SK-MEL-5 (cell line): ENCODE measurements around the gene SLCO2A1. TPM values are rescaled to one million over a fixed set of nuclear protein-coding genes. Genes with fewer than 3 reads are reported as not detected.

Experiments
- DNase-seq: peaks from one replicate; pipeline ENCODE4 v3.0.0-alpha.2; 2016; ENCODE audit warnings: low read depth, low spot score
- in situ Hi-C: cut with HindIII; loops from 2 replicates; pipeline ENCODE4 v1.10.0; 2016; ENCODE audit warnings: low sequenced_read_pairs, high pct_unique_total_duplicates, low pct_unique_long_range_greater_than_20kb
- total RNA-seq: library from RNA; depleted of rRNA; stranded (reverse); fragments of >200 nt; shearing (Covaris generic); gene quantifications from 2 replicates; pipeline ENCODE4 v1.2.3, GENCODE V29; 2014

SLCO2A1 gene
- total RNA-seq, 1 experiment from 2014 or later = not detected

GRCh38 chr3:134018406-134018805, 11.3 kb downstream of the SLCO2A1 start:
- DNase-seq = no peak
- in situ Hi-C loops = no loop called here

- in situ Hi-C loops = no loop called here
- no peak for DNase-seq
Measured at GRCh38 chr3:134017490-134017889, 12.2 kb downstream of the SLCO2A1 start.

GRCh38 chr3:134014270-134014669, 15.5 kb downstream of the SLCO2A1 start:
- in situ Hi-C loops = no loop called here
- DNase-seq = no peak

GRCh38 chr3:134013280-134013679, 16.4 kb downstream of the SLCO2A1 start:
- no peak for DNase-seq
- in situ Hi-C loops = no loop called here

GRCh38 chr3:134009345-134010000, 20.3 kb downstream of the SLCO2A1 start:
- no peak for DNase-seq
- in situ Hi-C loops = no loop called here

- no peak for DNase-seq
Measured at GRCh38 chr3:134008630-134009156, 21.0 kb downstream of the SLCO2A1 start.

GRCh38 chr3:134007819-134008218, 21.9 kb downstream of the SLCO2A1 start:
- no peak for DNase-seq
- in situ Hi-C loops = no loop called here

More at GRCh38 chr3:134008630-134009156, 21.0 kb downstream of the SLCO2A1 start:
- in situ Hi-C loops = no loop called here

- in situ Hi-C loops = no loop called here
- DNase-seq = no peak
Measured at GRCh38 chr3:134004841-134005240, 24.9 kb downstream of the SLCO2A1 start.

- no peak for DNase-seq
- in situ Hi-C loops = no loop called here
Measured at GRCh38 chr3:134003066-134003465, 26.7 kb downstream of the SLCO2A1 start.

GRCh38 chr3:134002306-134002705, 27.4 kb downstream of the SLCO2A1 start:
- DNase-seq = no peak
- in situ Hi-C loops = no loop called here

- in situ Hi-C loops = no loop called here
- DNase-seq = no peak
Measured at GRCh38 chr3:134001251-134001650, 28.5 kb downstream of the SLCO2A1 start.

- in situ Hi-C loops = no loop called here
- no peak for DNase-seq
Measured at GRCh38 chr3:133999891-134000685, 29.6 kb downstream of the SLCO2A1 start.

- in situ Hi-C loops = no loop called here
- no peak for DNase-seq
Measured at GRCh38 chr3:133998691-133999241, 31.0 kb downstream of the SLCO2A1 start.

GRCh38 chr3:133997871-133998635, 31.7 kb downstream of the SLCO2A1 start:
- no peak for DNase-seq
- in situ Hi-C loops = no loop called here

- no peak for DNase-seq
- in situ Hi-C loops = no loop called here
Measured at GRCh38 chr3:133996996-133997395, 32.7 kb downstream of the SLCO2A1 start.

GRCh38 chr3:133996251-133996661, 33.5 kb downstream of the SLCO2A1 start:
- in situ Hi-C loops = no loop called here
- no peak for DNase-seq

- no peak for DNase-seq
- in situ Hi-C loops = no loop called here
Measured at GRCh38 chr3:133995264-133995663, 34.5 kb downstream of the SLCO2A1 start.
